Measurements from ENCODE around the gene CAMSAP2. TPM values are rescaled to one million over a fixed set of nuclear protein-coding genes. Genes with fewer than 3 reads are reported as not detected.

Gene CAMSAP2
- total RNA-seq, 2 donors from 2014 or later: 5.4 to 7.5 TPM

GRCh38 chr1:200710166-200710565 lies 28.5 kb upstream of the CAMSAP2 start:
- Histone ChIP-seq H3K9me3 (no peaks in the 10 kb centered on the region), H3K4me1 (no peaks in the 10 kb centered on the region), H3K9ac (ENCODE audit: low read depth in 2 of 2, low read length in 2 of 2) (no peak overlapping the region), H3K4me3 (no peak overlapping the region), H3K27me3 (no peaks in the 10 kb centered on the region), H3K27ac (no peak overlapping the region), H3K36me3 (no peaks in the 10 kb centered on the region)
- no peak for DNase-seq
- intact Hi-C loops (cut with DNase I): no loop called here
- TF ChIP-seq, protein P1, sequence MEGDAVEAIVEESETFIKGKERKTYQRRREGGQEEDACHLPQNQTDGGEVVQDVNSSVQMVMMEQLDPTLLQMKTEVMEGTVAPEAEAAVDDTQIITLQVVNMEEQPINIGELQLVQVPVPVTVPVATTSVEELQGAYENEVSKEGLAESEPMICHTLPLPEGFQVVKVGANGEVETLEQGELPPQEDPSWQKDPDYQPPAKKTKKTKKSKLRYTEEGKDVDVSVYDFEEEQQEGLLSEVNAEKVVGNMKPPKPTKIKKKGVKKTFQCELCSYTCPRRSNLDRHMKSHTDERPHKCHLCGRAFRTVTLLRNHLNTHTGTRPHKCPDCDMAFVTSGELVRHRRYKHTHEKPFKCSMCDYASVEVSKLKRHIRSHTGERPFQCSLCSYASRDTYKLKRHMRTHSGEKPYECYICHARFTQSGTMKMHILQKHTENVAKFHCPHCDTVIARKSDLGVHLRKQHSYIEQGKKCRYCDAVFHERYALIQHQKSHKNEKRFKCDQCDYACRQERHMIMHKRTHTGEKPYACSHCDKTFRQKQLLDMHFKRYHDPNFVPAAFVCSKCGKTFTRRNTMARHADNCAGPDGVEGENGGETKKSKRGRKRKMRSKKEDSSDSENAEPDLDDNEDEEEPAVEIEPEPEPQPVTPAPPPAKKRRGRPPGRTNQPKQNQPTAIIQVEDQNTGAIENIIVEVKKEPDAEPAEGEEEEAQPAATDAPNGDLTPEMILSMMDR (IDR thresholded peaks at IDR 0.05): no peak

DNA sequence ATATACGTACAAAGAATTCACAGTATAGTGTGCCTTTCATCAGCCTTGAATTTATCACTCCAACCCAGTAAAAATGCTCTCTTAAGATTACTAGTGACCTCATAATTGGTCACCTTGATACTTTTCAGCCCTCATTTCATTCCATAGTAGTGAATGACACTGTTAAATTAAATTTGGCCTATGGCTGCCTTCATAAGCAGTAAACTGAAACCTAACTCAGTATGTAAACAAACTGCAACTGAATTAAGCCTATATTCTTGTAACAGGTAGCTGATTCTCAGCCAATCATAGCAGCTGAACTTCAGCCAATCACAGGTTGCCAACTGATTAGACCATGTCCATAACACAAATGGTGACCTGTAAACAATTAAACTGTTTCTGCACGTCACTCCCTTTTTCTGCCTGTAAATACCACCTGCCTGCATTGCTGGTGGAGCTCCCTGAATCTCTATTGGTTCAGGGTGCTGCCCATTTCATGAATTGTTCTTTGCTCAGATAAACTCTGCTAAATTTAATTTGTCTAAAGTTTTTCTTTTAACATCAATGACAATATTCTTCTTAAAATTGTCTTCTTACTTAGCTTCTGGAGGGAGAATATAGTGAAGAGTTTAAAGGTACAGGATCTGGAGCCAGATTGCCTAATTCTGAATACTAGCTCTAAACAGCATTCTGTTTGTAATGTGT lies 24.0 kb upstream of the CAMSAP2 start:
- H3K9me3 ChIP-seq: no peaks in the 10 kb centered on the region
- no peak overlapping the region for H3K9ac ChIP-seq (ENCODE audit: low read depth in 2 of 2, low read length in 2 of 2)
- H3K27ac ChIP-seq: no peak overlapping the region
- intact Hi-C loops (cut with DNase I): no loop called here
- no peaks in the 10 kb centered on the region for H3K4me1 ChIP-seq
- DNase-seq: no peak
- TF ChIP-seq, protein P1 (IDR thresholded peaks at IDR 0.05): no peak
- H3K4me3 ChIP-seq: no peak overlapping the region
- H3K36me3 ChIP-seq: no peaks in the 10 kb centered on the region
- H3K27me3 ChIP-seq: no peaks in the 10 kb centered on the region

- Histone ChIP-seq H3K27me3 (no peaks in the 10 kb centered on the region), H3K9ac (ENCODE audit: low read depth in 2 of 2, low read length in 2 of 2) (no peak overlapping the region), H3K36me3 (no peaks in the 10 kb centered on the region), H3K27ac (no peak overlapping the region), H3K9me3 (no peaks in the 10 kb centered on the region), H3K4me1 (no peaks in the 10 kb centered on the region), H3K4me3 (no peak overlapping the region)
- no peak for DNase-seq
- TF ChIP-seq, protein P1 (IDR thresholded peaks at IDR 0.05): no peak
- intact Hi-C loops (cut with DNase I): no loop called here
Measured at GRCh38 chr1:200720199-200720598, 18.5 kb upstream of the CAMSAP2 start.

- H3K9ac ChIP-seq (ENCODE audit: low read depth in 2 of 2, low read length in 2 of 2): no peak overlapping the region
- no peak overlapping the region for H3K27ac ChIP-seq
- no peak overlapping the region for H3K4me3 ChIP-seq
- no peaks in the 10 kb centered on the region for H3K36me3 ChIP-seq
- TF ChIP-seq, protein P1 (IDR thresholded peaks at IDR 0.05): no peak
- DNase-seq: no peak
- no peaks in the 10 kb centered on the region for H3K27me3 ChIP-seq
- no peaks in the 10 kb centered on the region for H3K4me1 ChIP-seq
- H3K9me3 ChIP-seq: no peaks in the 10 kb centered on the region
- intact Hi-C loops (cut with DNase I): no loop called here
Measured at GRCh38 chr1:200724064-200724463, 14.6 kb upstream of the CAMSAP2 start.

- no peaks in the 10 kb centered on the region for H3K27me3 ChIP-seq
Measured at GRCh38 chr1:200727257-200727656, 11.4 kb upstream of the CAMSAP2 start.

More at GRCh38 chr1:200727257-200727656, 11.4 kb upstream of the CAMSAP2 start:
- H3K4me3 ChIP-seq: no peak overlapping the region
- no peak overlapping the region for H3K9ac ChIP-seq (ENCODE audit: low read depth in 2 of 2, low read length in 2 of 2)
- no peak overlapping the region for H3K27ac ChIP-seq
- intact Hi-C loops (cut with DNase I): no loop called here
- H3K4me1 ChIP-seq: no peaks in the 10 kb centered on the region
- no peaks in the 10 kb centered on the region for H3K36me3 ChIP-seq
- H3K9me3 ChIP-seq: no peaks in the 10 kb centered on the region
- TF ChIP-seq, protein P1 (IDR thresholded peaks at IDR 0.05): no peak
- DNase-seq: no peak
